ENCODE data around the gene TCOF1.

The TCOF1 gene

DNA sequence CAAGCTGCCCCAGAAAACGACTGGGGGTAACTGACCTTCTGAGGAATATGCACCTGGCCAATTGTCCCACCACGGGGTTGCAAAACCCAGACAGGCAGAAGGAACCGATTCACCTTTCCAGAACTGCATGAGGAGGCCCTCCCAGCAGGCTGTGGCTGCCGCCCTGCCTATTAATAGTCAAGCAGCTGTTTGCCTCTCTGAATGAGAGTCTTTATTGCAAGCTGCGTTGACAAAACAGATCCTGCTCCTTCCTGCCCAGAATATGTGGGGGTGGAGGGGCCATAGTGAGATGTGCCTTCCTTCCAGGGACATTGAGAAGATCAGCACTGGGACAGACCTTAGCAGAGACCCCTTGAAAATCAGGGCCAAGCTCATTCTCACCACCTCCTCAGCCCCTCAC, 18.3 kb upstream of the TCOF1 start:
- H3K4me3 ChIP-seq (ENCODE audit: low read depth in 1 of 2, low read length in 2 of 2): no peak overlapping the region
- H3K4me1 ChIP-seq (ENCODE audit: control insufficient read depth in 1 of 2, insufficient read depth in 2 of 2, low read length in 2 of 2): peaks cover 0 to 7% of the 10 kb centered on the region in 2 donors
- H3K9ac ChIP-seq (ENCODE audit: low read depth in 1 of 2, low read length in 2 of 2): no peak overlapping the region
- H3K27ac ChIP-seq (ENCODE audit: low read depth, low read length): no peak overlapping the region
- no peaks in the 10 kb centered on the region for H3K27me3 ChIP-seq (ENCODE audit: control insufficient read depth in 1 of 2, insufficient read depth in 2 of 2, low read length in 2 of 2)
- no peaks in the 10 kb centered on the region for H3K9me3 ChIP-seq (ENCODE audit: control insufficient read depth in 1 of 2, low read length in 2 of 2)
- H3K36me3 ChIP-seq (ENCODE audit: control insufficient read depth in 1 of 2, insufficient read depth in 2 of 2, low read length in 2 of 2): no peaks in the 10 kb centered on the region

DNA sequence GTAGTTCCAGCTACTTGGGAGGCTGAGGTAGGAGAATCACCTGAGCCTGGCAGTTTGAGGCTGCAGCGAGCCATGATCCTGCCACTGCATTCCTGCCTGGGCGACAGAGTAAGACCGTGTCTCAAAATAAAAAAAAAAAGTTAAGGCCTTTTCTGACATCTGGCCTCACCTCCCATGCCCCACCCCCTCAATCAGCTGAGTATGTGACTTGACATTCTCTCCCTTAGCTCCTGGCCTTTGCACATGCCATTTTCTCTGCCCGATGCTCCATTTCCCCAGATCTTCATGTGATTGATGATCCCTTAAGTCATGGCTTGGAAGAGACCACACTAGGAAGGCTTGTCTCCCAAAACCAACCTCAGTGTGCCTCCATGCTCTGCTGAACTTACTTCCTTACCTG, 17.7 kb upstream of the TCOF1 start:
- Histone ChIP-seq H3K9me3 (ENCODE audit: control insufficient read depth in 1 of 2, low read length in 2 of 2) (no peaks in the 10 kb centered on the region), H3K27me3 (ENCODE audit: control insufficient read depth in 1 of 2, insufficient read depth in 2 of 2, low read length in 2 of 2) (no peaks in the 10 kb centered on the region), H3K9ac (ENCODE audit: low read depth in 1 of 2, low read length in 2 of 2) (no peak overlapping the region), H3K4me3 (ENCODE audit: low read depth in 1 of 2, low read length in 2 of 2) (no peak overlapping the region), H3K4me1 (ENCODE audit: control insufficient read depth in 1 of 2, insufficient read depth in 2 of 2, low read length in 2 of 2) (peaks cover 0 to 7% of the 10 kb centered on the region in 2 donors), H3K36me3 (ENCODE audit: control insufficient read depth in 1 of 2, insufficient read depth in 2 of 2, low read length in 2 of 2) (no peaks in the 10 kb centered on the region), H3K27ac (ENCODE audit: low read depth, low read length) (no peak overlapping the region)

DNA sequence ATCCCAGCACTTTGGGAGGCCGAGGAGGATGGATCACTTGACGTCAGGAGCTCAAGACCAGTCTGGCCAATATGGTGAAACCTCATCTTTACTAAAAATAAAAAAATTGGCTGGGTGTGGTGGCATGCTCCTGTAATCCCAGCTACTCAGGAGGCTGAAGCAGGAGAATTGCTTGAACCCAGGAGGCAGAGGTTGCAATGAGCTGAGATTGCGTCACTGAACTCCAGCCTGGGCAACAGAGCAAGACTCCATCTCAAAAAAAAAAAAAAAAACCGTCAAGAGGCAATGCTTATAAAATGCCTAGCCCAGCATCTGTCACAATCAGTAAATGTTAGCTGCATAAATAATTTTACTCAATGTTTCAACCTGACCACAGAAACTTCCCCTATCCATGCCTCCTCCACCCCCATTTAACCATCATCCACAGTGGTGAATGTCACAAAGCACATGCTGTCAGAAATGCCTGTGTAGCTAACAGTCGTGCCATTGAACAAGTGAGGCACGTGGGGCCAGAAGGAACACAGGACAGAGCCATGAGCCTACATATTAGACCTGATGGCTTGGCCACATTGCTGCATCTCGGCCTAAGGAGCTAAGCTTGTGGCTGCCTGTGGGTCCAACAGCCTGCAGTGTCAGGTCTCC, 16.8 kb upstream of the TCOF1 start:
- Histone ChIP-seq H3K36me3 (ENCODE audit: control insufficient read depth in 1 of 2, insufficient read depth in 2 of 2, low read length in 2 of 2) (no peaks in the 10 kb centered on the region), H3K27ac (ENCODE audit: low read depth, low read length) (no peak overlapping the region), H3K27me3 (ENCODE audit: control insufficient read depth in 1 of 2, insufficient read depth in 2 of 2, low read length in 2 of 2) (no peaks in the 10 kb centered on the region), H3K4me3 (ENCODE audit: low read depth in 1 of 2, low read length in 2 of 2) (no peak overlapping the region), H3K4me1 (ENCODE audit: control insufficient read depth in 1 of 2, insufficient read depth in 2 of 2, low read length in 2 of 2) (peaks cover 0 to 7% of the 10 kb centered on the region in 2 donors), H3K9ac (ENCODE audit: low read depth in 1 of 2, low read length in 2 of 2) (no peak overlapping the region), H3K9me3 (ENCODE audit: control insufficient read depth in 1 of 2, low read length in 2 of 2) (no peaks in the 10 kb centered on the region)

DNA sequence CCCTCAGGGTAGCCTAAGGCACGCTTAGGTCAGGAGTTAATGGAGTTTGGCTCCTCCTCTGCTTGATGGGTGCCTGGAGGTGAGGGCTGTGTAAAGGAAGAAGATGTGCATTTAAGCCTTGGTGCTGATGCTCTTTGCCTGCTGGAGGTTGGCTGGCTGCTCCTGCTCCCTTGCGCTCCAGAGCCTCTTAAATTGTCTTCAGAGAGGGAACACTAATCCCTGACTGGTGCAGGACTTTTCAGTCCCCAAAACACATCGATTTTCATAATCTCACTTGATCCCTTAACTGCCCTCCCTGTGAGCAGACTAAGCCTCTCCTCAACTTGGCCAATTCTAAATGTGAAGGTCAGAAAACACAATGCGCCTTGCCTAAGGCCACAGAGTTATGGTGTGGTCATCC, 16.2 kb upstream of the TCOF1 start:
- Histone ChIP-seq H3K36me3 (ENCODE audit: control insufficient read depth in 1 of 2, insufficient read depth in 2 of 2, low read length in 2 of 2) (no peaks in the 10 kb centered on the region), H3K4me3 (ENCODE audit: low read depth in 1 of 2, low read length in 2 of 2) (no peak overlapping the region), H3K27ac (ENCODE audit: low read depth, low read length) (no peak overlapping the region), H3K9ac (ENCODE audit: low read depth in 1 of 2, low read length in 2 of 2) (no peak overlapping the region), H3K4me1 (ENCODE audit: control insufficient read depth in 1 of 2, insufficient read depth in 2 of 2, low read length in 2 of 2) (peaks cover 0 to 7% of the 10 kb centered on the region in 2 donors), H3K9me3 (ENCODE audit: control insufficient read depth in 1 of 2, low read length in 2 of 2) (no peaks in the 10 kb centered on the region), H3K27me3 (ENCODE audit: control insufficient read depth in 1 of 2, insufficient read depth in 2 of 2, low read length in 2 of 2) (peaks cover 0 to 3% of the 10 kb centered on the region in 2 donors)

DNA sequence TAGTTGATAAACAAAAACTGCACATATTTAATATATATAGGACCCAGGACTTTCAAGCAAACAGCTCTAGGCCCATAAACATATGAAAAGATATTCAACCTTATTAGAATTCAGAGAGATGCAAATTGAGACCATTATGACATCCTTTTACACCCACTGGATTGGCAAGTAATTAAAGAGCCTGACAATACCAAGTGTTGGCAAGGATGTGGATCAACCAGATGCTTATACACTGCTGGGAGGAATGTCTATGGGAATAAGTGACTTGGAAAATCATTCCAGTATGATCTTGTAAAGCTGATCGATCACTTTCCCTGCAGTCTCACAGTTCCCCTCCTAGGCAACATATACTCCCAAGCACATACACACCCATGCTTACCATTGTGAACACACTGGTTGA, 15.5 kb upstream of the TCOF1 start:
- Histone ChIP-seq H3K27ac (ENCODE audit: low read depth, low read length) (no peak overlapping the region), H3K9ac (ENCODE audit: low read depth in 1 of 2, low read length in 2 of 2) (no peak overlapping the region), H3K9me3 (ENCODE audit: control insufficient read depth in 1 of 2, low read length in 2 of 2) (no peaks in the 10 kb centered on the region), H3K27me3 (ENCODE audit: control insufficient read depth in 1 of 2, insufficient read depth in 2 of 2, low read length in 2 of 2) (peaks cover 0 to 3% of the 10 kb centered on the region in 2 donors), H3K36me3 (ENCODE audit: control insufficient read depth in 1 of 2, insufficient read depth in 2 of 2, low read length in 2 of 2) (no peaks in the 10 kb centered on the region), H3K4me3 (ENCODE audit: low read depth in 1 of 2, low read length in 2 of 2) (no peak overlapping the region), H3K4me1 (ENCODE audit: control insufficient read depth in 1 of 2, insufficient read depth in 2 of 2, low read length in 2 of 2) (peaks cover 0 to 7% of the 10 kb centered on the region in 2 donors)

DNA sequence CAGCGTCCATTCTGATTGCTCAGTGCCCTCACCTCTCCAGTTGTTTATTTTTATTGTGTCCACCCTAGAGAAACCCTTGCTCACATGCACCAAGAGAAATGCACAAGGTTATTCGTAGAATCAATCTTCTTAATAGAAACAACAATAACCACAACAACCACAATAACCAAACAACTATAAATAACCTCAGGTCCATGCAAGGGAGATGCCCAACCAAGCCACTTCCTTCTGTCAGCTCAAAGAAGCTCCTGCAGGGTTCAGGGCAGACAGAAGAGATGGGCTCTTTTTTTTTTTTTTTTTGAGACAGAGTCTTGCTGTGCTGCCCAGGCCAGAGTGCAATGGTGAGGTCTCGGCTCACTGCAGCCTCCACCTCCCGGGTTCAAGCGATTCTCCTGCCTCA, 14.9 kb upstream of the TCOF1 start:
- Histone ChIP-seq H3K4me1 (ENCODE audit: control insufficient read depth in 1 of 2, insufficient read depth in 2 of 2, low read length in 2 of 2) (peaks cover 0 to 7% of the 10 kb centered on the region in 2 donors), H3K4me3 (ENCODE audit: low read depth in 1 of 2, low read length in 2 of 2) (no peak overlapping the region), H3K9me3 (ENCODE audit: control insufficient read depth in 1 of 2, low read length in 2 of 2) (no peaks in the 10 kb centered on the region), H3K36me3 (ENCODE audit: control insufficient read depth in 1 of 2, insufficient read depth in 2 of 2, low read length in 2 of 2) (no peaks in the 10 kb centered on the region), H3K27ac (ENCODE audit: low read depth, low read length) (no peak overlapping the region), H3K27me3 (ENCODE audit: control insufficient read depth in 1 of 2, insufficient read depth in 2 of 2, low read length in 2 of 2) (peaks cover 0 to 3% of the 10 kb centered on the region in 2 donors), H3K9ac (ENCODE audit: low read depth in 1 of 2, low read length in 2 of 2) (no peak overlapping the region)

DNA sequence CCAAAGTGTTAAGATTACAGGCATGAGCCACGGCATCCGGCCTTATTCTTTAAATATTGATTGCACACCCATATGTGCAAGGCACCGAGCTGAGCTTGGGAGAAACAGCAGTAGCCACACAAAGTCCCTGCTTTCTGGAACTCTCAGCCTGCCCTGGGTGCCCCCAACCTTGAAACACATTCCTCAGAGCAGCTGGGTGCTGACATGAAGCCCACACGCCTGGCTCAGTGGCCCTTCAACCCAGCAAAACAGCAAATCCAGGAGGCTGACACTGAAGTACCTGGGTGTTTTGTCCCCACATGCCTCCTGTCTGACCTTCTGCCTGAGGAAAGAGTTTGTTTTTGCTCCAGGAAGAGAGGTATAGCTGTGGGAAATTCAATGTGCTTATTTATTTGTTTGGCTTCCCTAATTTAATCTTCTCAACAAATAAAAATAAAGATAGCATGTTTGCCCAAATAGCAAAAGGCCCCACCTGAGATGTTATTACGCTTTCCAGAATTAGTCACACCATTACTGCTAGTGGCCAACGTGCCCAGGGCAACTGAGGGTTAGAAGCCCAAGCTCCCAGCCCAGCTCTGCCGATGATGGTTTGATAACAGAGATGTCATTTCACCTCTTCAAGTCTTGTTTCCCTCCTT, 13.4 kb upstream of the TCOF1 start:
- Histone ChIP-seq H3K36me3 (ENCODE audit: control insufficient read depth in 1 of 2, insufficient read depth in 2 of 2, low read length in 2 of 2) (no peaks in the 10 kb centered on the region), H3K9ac (ENCODE audit: low read depth in 1 of 2, low read length in 2 of 2) (no peak overlapping the region)

DNA sequence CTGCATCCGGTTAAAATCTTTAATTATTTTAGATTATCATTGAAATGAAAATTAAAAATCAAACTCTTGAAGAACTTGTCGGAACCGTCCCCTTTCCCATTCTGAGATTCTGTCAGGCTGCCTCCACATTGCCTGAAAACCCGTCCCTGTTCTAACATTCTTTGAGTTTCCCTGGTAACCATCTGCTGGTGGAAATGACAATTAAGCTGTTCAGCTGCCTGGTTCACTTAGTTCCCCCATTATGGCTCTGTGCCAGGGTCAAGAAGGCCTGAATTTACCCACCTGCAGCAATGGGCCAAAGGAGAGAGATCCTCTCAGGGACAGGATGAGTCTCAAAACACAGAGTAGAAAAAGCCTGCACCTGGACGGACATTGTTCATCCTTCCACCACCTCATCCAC, 11.8 kb upstream of the TCOF1 start:
- H3K4me1 ChIP-seq (ENCODE audit: control insufficient read depth in 1 of 2, insufficient read depth in 2 of 2, low read length in 2 of 2): peaks cover 1 to 4% of the 10 kb centered on the region in 2 donors
- H3K27me3 ChIP-seq (ENCODE audit: control insufficient read depth in 1 of 2, insufficient read depth in 2 of 2, low read length in 2 of 2): peaks cover 0 to 3% of the 10 kb centered on the region in 2 donors
- no peak overlapping the region for H3K27ac ChIP-seq (ENCODE audit: low read depth, low read length)
- no peak overlapping the region for H3K4me3 ChIP-seq (ENCODE audit: low read depth in 1 of 2, low read length in 2 of 2)
- H3K9me3 ChIP-seq (ENCODE audit: control insufficient read depth in 1 of 2, low read length in 2 of 2): no peaks in the 10 kb centered on the region
- H3K36me3 ChIP-seq (ENCODE audit: control insufficient read depth in 1 of 2, insufficient read depth in 2 of 2, low read length in 2 of 2): no peaks in the 10 kb centered on the region
- H3K9ac ChIP-seq (ENCODE audit: low read depth in 1 of 2, low read length in 2 of 2): no peak overlapping the region

More for the DNA sequence above, 13.4 kb upstream of the TCOF1 start:
- no peaks in the 10 kb centered on the region for H3K9me3 ChIP-seq (ENCODE audit: control insufficient read depth in 1 of 2, low read length in 2 of 2)
- no peak overlapping the region for H3K27ac ChIP-seq (ENCODE audit: low read depth, low read length)
- H3K27me3 ChIP-seq (ENCODE audit: control insufficient read depth in 1 of 2, insufficient read depth in 2 of 2, low read length in 2 of 2): peaks cover 0 to 3% of the 10 kb centered on the region in 2 donors
- H3K4me3 ChIP-seq (ENCODE audit: low read depth in 1 of 2, low read length in 2 of 2): no peak overlapping the region
- H3K4me1 ChIP-seq (ENCODE audit: control insufficient read depth in 1 of 2, insufficient read depth in 2 of 2, low read length in 2 of 2): peaks cover 0 to 3% of the 10 kb centered on the region in 2 donors

DNA sequence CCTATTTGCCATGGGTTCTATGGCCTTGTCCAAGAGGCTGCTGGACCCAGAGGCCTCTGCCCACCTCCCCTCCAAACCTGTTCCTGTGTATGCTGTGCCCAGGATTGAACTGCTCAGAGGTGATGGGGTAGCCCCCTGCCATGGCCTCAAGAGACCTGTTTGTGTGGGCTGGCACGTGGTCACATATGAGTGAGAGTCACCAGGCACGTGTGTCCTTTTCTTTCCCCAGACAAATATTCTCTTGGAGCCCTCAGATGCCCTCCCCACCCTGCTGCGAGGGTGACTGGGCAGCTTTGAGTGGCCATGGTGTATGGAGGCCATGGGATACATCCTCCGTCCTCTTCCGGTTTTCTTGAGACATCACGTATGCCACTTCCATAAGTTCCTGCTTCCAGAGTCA, 10.9 kb upstream of the TCOF1 start:
- Histone ChIP-seq H3K27me3 (ENCODE audit: control insufficient read depth in 1 of 2, insufficient read depth in 2 of 2, low read length in 2 of 2) (peaks cover 0 to 3% of the 10 kb centered on the region in 2 donors), H3K9me3 (ENCODE audit: control insufficient read depth in 1 of 2, low read length in 2 of 2) (no peaks in the 10 kb centered on the region)

DNA sequence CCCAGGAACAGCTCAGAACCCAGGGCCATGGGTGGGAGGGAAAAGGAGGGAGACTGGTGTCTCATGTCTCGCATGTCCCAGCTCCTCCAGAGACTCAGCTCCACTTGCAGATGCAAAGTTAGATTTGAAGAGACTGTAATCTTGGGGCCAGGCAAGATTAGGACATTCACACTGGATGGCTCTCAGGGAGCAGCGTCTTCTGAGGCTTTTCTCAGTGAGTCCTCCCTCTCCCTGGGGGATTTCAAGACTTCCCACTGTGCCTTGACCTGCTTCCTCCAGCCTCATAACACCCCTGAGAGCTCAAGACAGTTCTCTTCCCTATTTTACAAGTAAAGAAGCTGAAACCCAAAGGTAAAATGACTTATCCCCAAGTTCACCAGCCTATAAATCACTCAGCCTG, 10.5 kb upstream of the TCOF1 start:
- H3K27ac ChIP-seq (ENCODE audit: low read depth, low read length): no peak overlapping the region
- no peak overlapping the region for H3K4me3 ChIP-seq (ENCODE audit: low read depth in 1 of 2, low read length in 2 of 2)
- peaks cover 6 to 8% of the 10 kb centered on the region in 2 donors for H3K4me1 ChIP-seq (ENCODE audit: control insufficient read depth in 1 of 2, insufficient read depth in 2 of 2, low read length in 2 of 2)
- H3K36me3 ChIP-seq (ENCODE audit: control insufficient read depth in 1 of 2, insufficient read depth in 2 of 2, low read length in 2 of 2): no peaks in the 10 kb centered on the region
- no peaks in the 10 kb centered on the region for H3K9me3 ChIP-seq (ENCODE audit: control insufficient read depth in 1 of 2, low read length in 2 of 2)
- no peak overlapping the region for H3K9ac ChIP-seq (ENCODE audit: low read depth in 1 of 2, low read length in 2 of 2)
- peaks cover 0 to 3% of the 10 kb centered on the region in 2 donors for H3K27me3 ChIP-seq (ENCODE audit: control insufficient read depth in 1 of 2, insufficient read depth in 2 of 2, low read length in 2 of 2)

More for the DNA sequence above, 10.9 kb upstream of the TCOF1 start:
- Histone ChIP-seq H3K4me1 (ENCODE audit: control insufficient read depth in 1 of 2, insufficient read depth in 2 of 2, low read length in 2 of 2) (peaks cover 6 to 8% of the 10 kb centered on the region in 2 donors), H3K9ac (ENCODE audit: low read depth in 1 of 2, low read length in 2 of 2) (no peak overlapping the region), H3K27ac (ENCODE audit: low read depth, low read length) (no peak overlapping the region), H3K36me3 (ENCODE audit: control insufficient read depth in 1 of 2, insufficient read depth in 2 of 2, low read length in 2 of 2) (no peaks in the 10 kb centered on the region), H3K4me3 (ENCODE audit: low read depth in 1 of 2, low read length in 2 of 2) (no peak overlapping the region)

Measured in duodenal mucosa (tissue), 2 donors.